ENCODE data around the gene ADAMTS17. TPM values are rescaled to one million over a fixed set of nuclear protein-coding genes. Genes with fewer than 3 reads are reported as not detected.

The ADAMTS17 gene
- total RNA-seq, 1 donor from 2014 or later = 2.3 TPM

GRCh38 chr15:100114100-100114499 lies 227.7 kb downstream of the ADAMTS17 start:
- no peak for TF ChIP-seq CTCF (IDR thresholded peaks at IDR 0.05; ENCODE audit: insufficient read depth, low read length, poor library complexity, severe bottlenecking)
- Histone ChIP-seq H3K4me3 (ENCODE audit: low read depth, low read length) (no peak overlapping the region), H3K36me3 (ENCODE audit: control insufficient read depth, insufficient read depth, low read length) (no peaks in the 10 kb centered on the region), H3K27me3 (ENCODE audit: control insufficient read depth, insufficient read depth, low read length) (no peaks in the 10 kb centered on the region)
- DNase-seq (ENCODE audit: low read depth) = peak; percentile 25

- TF ChIP-seq CTCF (IDR thresholded peaks at IDR 0.05; ENCODE audit: insufficient read depth, low read length, poor library complexity, severe bottlenecking) = no peak
- DNase-seq (ENCODE audit: low read depth) = no peak
Observed at GRCh38 chr15:100113351-100114080, 228.3 kb downstream of the ADAMTS17 start.

GRCh38 chr15:100112636-100113305 lies 229.0 kb downstream of the ADAMTS17 start:
- TF ChIP-seq CTCF (IDR thresholded peaks at IDR 0.05; ENCODE audit: insufficient read depth, low read length, poor library complexity, severe bottlenecking) = no peak
- Histone ChIP-seq H3K36me3 (ENCODE audit: control insufficient read depth, insufficient read depth, low read length) (no peaks in the 10 kb centered on the region), H3K27me3 (ENCODE audit: control insufficient read depth, insufficient read depth, low read length) (no peaks in the 10 kb centered on the region), H3K4me3 (ENCODE audit: low read depth, low read length) (no peak overlapping the region)
- no peak for DNase-seq (ENCODE audit: low read depth)

More at GRCh38 chr15:100113351-100114080, 228.3 kb downstream of the ADAMTS17 start:
- Histone ChIP-seq H3K27me3 (ENCODE audit: control insufficient read depth, insufficient read depth, low read length) (no peaks in the 10 kb centered on the region), H3K36me3 (ENCODE audit: control insufficient read depth, insufficient read depth, low read length) (no peaks in the 10 kb centered on the region), H3K4me3 (ENCODE audit: low read depth, low read length) (no peak overlapping the region)

GRCh38 chr15:100112061-100112420 lies 229.7 kb downstream of the ADAMTS17 start:
- no peak overlapping the region for H3K4me3 ChIP-seq (ENCODE audit: low read depth, low read length)
- H3K36me3 ChIP-seq (ENCODE audit: control insufficient read depth, insufficient read depth, low read length) = no peaks in the 10 kb centered on the region
- TF ChIP-seq CTCF (IDR thresholded peaks at IDR 0.05; ENCODE audit: insufficient read depth, low read length, poor library complexity, severe bottlenecking) = no peak
- H3K27me3 ChIP-seq (ENCODE audit: control insufficient read depth, insufficient read depth, low read length) = no peaks in the 10 kb centered on the region
- DNase-seq (ENCODE audit: low read depth) = no peak

- Histone ChIP-seq H3K27me3 (ENCODE audit: control insufficient read depth, insufficient read depth, low read length) (no peaks in the 10 kb centered on the region), H3K4me3 (ENCODE audit: low read depth, low read length) (no peak overlapping the region), H3K36me3 (ENCODE audit: control insufficient read depth, insufficient read depth, low read length) (no peaks in the 10 kb centered on the region)
- DNase-seq (ENCODE audit: low read depth) = peak; percentile 44
- TF ChIP-seq CTCF (IDR thresholded peaks at IDR 0.05; ENCODE audit: insufficient read depth, low read length, poor library complexity, severe bottlenecking) = no peak
Observed at GRCh38 chr15:100111125-100112060, 230.4 kb downstream of the ADAMTS17 start.
